ENCODE data around the gene CDKN2AIP.
"Not testable (repeated sequence)": the region's sequence is repeated elsewhere in the genome, so short reads cannot be mapped to it uniquely, and the experiment has no call there.

The CDKN2AIP gene

GRCh38 chr4:183445097-183445428 is 627 bp downstream of the CDKN2AIP start:
- FAIRE-seq (no peak), DNase-seq (ENCODE audit: insufficient read length, low spot score) (peak; percentile 24)

GRCh38 chr4:183447646-183448045 is 3.2 kb downstream of the CDKN2AIP start:
- no peak for DNase-seq (ENCODE audit: insufficient read length, low spot score)
- FAIRE-seq = no peak

- DNase-seq (ENCODE audit: insufficient read length, low spot score) (no peak), FAIRE-seq (no peak)
Observed at GRCh38 chr4:183448436-183448835, 4.0 kb downstream of the CDKN2AIP start.

GRCh38 chr4:183449193-183449882 is 4.9 kb downstream of the CDKN2AIP start:
- no peak for DNase-seq (ENCODE audit: insufficient read length, low spot score)
- FAIRE-seq = no peak

GRCh38 chr4:183450108-183450507 is 5.7 kb downstream of the CDKN2AIP start:
- no peak for DNase-seq (ENCODE audit: insufficient read length, low spot score)
- FAIRE-seq = no peak

- DNase-seq (ENCODE audit: insufficient read length, low spot score) = no peak
- no peak for FAIRE-seq
Observed at GRCh38 chr4:183455431-183456195, 11.2 kb downstream of the CDKN2AIP start.

- no peak for FAIRE-seq
- no peak for DNase-seq (ENCODE audit: insufficient read length, low spot score)
Observed at GRCh38 chr4:183458005-183458404, 13.6 kb downstream of the CDKN2AIP start.

- FAIRE-seq; DNase-seq (ENCODE audit: insufficient read length, low spot score): not testable (repeated sequence)
Observed at GRCh38 chr4:183463903-183464619, 19.6 kb downstream of the CDKN2AIP start.

GRCh38 chr4:183465879-183466278 is 21.4 kb downstream of the CDKN2AIP start:
- FAIRE-seq = not testable (repeated sequence)

GRCh38 chr4:183467246-183467645 is 22.8 kb downstream of the CDKN2AIP start:
- FAIRE-seq = no peak
- no peak for DNase-seq (ENCODE audit: insufficient read length, low spot score)

More at GRCh38 chr4:183465879-183466278, 21.4 kb downstream of the CDKN2AIP start:
- DNase-seq (ENCODE audit: insufficient read length, low spot score) = not testable (repeated sequence)

GRCh38 chr4:183468210-183469095 is 24.0 kb downstream of the CDKN2AIP start:
- DNase-seq (ENCODE audit: insufficient read length, low spot score) (no peak), FAIRE-seq (no peak)

GRCh38 chr4:183469285-183469684 is 24.8 kb downstream of the CDKN2AIP start:
- FAIRE-seq (no peak), DNase-seq (ENCODE audit: insufficient read length, low spot score) (no peak)

- DNase-seq (ENCODE audit: insufficient read length, low spot score) (no peak), FAIRE-seq (no peak)
Observed at GRCh38 chr4:183469936-183470335, 25.5 kb downstream of the CDKN2AIP start.

- DNase-seq (ENCODE audit: insufficient read length, low spot score) (no peak), FAIRE-seq (no peak)
Observed at GRCh38 chr4:183470821-183471220, 26.4 kb downstream of the CDKN2AIP start.

GRCh38 chr4:183471946-183472708 is 27.7 kb downstream of the CDKN2AIP start:
- peak; percentile 74 for DNase-seq (ENCODE audit: insufficient read length, low spot score)
- peak; percentile 23 for FAIRE-seq

- DNase-seq (ENCODE audit: insufficient read length, low spot score) (no peak), FAIRE-seq (no peak)
Observed at GRCh38 chr4:183478123-183478522, 33.7 kb downstream of the CDKN2AIP start.

GRCh38 chr4:183478926-183479325 is 34.5 kb downstream of the CDKN2AIP start:
- FAIRE-seq = no peak
- DNase-seq (ENCODE audit: insufficient read length, low spot score) = no peak

- not testable (repeated sequence) for FAIRE-seq; DNase-seq (ENCODE audit: insufficient read length, low spot score)
Observed at GRCh38 chr4:183482515-183483095, 38.2 kb downstream of the CDKN2AIP start.

GRCh38 chr4:183483997-183484396 is 39.6 kb downstream of the CDKN2AIP start:
- DNase-seq (ENCODE audit: insufficient read length, low spot score) (no peak), FAIRE-seq (peak; percentile 13)

Measured in HTR-8/SVneo (cell line).